Eye (tissue), 1 donor: Measurements from ENCODE around the gene AIDA.

ENCODE experiments used
- DNase-seq: peaks from one replicate; pipeline ENCODE4 v3.0.0-alpha.2; 2015

The AIDA gene

GRCh38 chr1:222643606-222643937, 68.7 kb downstream of the AIDA start:
- no peak for DNase-seq

- DNase-seq, result no peak
These were observed 69.8 kb downstream of the AIDA start for GRCh38 chr1:222642468-222642867.

- DNase-seq, result no peak
These were observed 70.9 kb downstream of the AIDA start for GRCh38 chr1:222641269-222641948.

GRCh38 chr1:222634180-222635013, 77.9 kb downstream of the AIDA start:
- peak; percentile 97 for DNase-seq

- no peak for DNase-seq
These were observed 79.5 kb downstream of the AIDA start for GRCh38 chr1:222632749-222633148.

- DNase-seq, result no peak
These were observed 80.6 kb downstream of the AIDA start for GRCh38 chr1:222631611-222632208.

GRCh38 chr1:222629921-222630535, 82.3 kb downstream of the AIDA start:
- DNase-seq, result no peak

- DNase-seq, result no peak
These were observed 85.1 kb downstream of the AIDA start for GRCh38 chr1:222627232-222627631.

- no peak for DNase-seq
These were observed 88.1 kb downstream of the AIDA start for GRCh38 chr1:222624214-222624613.

- DNase-seq, result no peak
These were observed 88.8 kb downstream of the AIDA start for GRCh38 chr1:222623458-222623857.

GRCh38 chr1:222622765-222623164, 89.5 kb downstream of the AIDA start:
- DNase-seq, result no peak

GRCh38 chr1:222620566-222620965, 91.7 kb downstream of the AIDA start:
- no peak for DNase-seq

- DNase-seq, result peak; percentile 70
These were observed 93.3 kb downstream of the AIDA start for GRCh38 chr1:222618880-222619596.
